ENCODE results near the gene ADAMTS10.

GRCh38 chr19:8593931-8594330, 16.6 kb downstream of the ADAMTS10 start:
- TF ChIP-seq, protein P1, sequence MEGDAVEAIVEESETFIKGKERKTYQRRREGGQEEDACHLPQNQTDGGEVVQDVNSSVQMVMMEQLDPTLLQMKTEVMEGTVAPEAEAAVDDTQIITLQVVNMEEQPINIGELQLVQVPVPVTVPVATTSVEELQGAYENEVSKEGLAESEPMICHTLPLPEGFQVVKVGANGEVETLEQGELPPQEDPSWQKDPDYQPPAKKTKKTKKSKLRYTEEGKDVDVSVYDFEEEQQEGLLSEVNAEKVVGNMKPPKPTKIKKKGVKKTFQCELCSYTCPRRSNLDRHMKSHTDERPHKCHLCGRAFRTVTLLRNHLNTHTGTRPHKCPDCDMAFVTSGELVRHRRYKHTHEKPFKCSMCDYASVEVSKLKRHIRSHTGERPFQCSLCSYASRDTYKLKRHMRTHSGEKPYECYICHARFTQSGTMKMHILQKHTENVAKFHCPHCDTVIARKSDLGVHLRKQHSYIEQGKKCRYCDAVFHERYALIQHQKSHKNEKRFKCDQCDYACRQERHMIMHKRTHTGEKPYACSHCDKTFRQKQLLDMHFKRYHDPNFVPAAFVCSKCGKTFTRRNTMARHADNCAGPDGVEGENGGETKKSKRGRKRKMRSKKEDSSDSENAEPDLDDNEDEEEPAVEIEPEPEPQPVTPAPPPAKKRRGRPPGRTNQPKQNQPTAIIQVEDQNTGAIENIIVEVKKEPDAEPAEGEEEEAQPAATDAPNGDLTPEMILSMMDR (IDR thresholded peaks at IDR 0.05 in 2 of 3, conservative IDR thresholded peaks at IDR 0.05 in 1 of 3; ENCODE audit: borderline replicate concordance in 1 of 3, insufficient read depth in 1 of 3, low read depth in 2 of 3, low read length in 2 of 3) = peak in 2 of 3 experiments; percentile 30 to 57; a peak in 4 of 6 replicates
- TF ChIP-seq RAD21 (IDR thresholded peaks at IDR 0.05; ENCODE audit: low read depth) (no peak), POLR2A (IDR thresholded peaks at IDR 0.05; ENCODE audit: borderline replicate concordance, extremely low read depth, insufficient read depth, insufficient read length) (no peak), POLR2AphosphoS5 (IDR thresholded peaks at IDR 0.05; ENCODE audit: low read depth, low read length) (no peak), EZH2phosphoT487 (IDR thresholded peaks at IDR 0.05; ENCODE audit: borderline replicate concordance) (no peak), ELF1 (IDR thresholded peaks at IDR 0.05; ENCODE audit: borderline replicate concordance, low read depth) (no peak), EZH2 (IDR thresholded peaks at IDR 0.05) (no peak), ZNF274 (IDR thresholded peaks at IDR 0.05; ENCODE audit: low read depth, low read length) (no peak), REST (IDR thresholded peaks at IDR 0.05; ENCODE audit: low read depth) (no peak)
